HL-60 (cell line): Measurements from ENCODE around the gene LRRC32.

Experiments
- GABPA ChIP-seq: IDR thresholded peaks from 2 replicates; pipeline ENCODE4 v1.6.1; 2012; ENCODE audit warnings: low read depth
- POLR2AphosphoS5 ChIP-seq: IDR thresholded peaks from 2 replicates; pipeline ENCODE4 v1.6.1; 2012; ENCODE audit warnings: low read depth
- SPI1 ChIP-seq: IDR thresholded peaks from 2 replicates; pipeline ENCODE4 v1.6.1; 2012; ENCODE audit warnings: low read depth, mild to moderate bottlenecking, borderline replicate concordance
- TF ChIP-seq, protein P1 (sequence below): IDR thresholded peaks from one replicate; pipeline ENCODE4 v1.5.1; 2011; ENCODE audit warnings: low read length, control low read depth, inconsistent platforms; ENCODE audit not compliant: insufficient read depth
- TF ChIP-seq, protein P2 (sequence below): IDR thresholded peaks from 2 replicates; pipeline ENCODE4 v1.6.1; 2012; ENCODE audit warnings: low read depth; ENCODE audit not compliant: insufficient replicate concordance

DNA sequence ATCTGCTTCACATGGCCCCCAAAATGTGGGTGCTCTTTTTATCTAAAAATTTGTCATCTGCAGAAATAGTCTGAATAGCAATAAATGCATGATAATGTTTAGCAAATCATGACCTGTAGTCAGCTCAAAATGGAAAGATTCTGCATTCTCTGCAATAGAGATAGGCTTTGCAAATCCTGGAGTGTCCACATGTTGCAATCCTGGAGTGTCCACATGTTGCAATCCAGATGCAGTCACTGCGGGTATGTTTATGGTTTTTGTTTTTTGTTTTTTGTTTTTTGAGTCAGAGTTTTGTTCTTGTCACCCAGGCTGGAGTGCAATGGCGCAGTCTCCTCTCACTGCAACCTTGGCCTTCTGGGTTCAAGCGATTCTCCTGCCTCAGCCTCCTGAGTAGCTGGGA, 20.2 kb upstream of the LRRC32 start:
- TF ChIP-seq GABPA = no peak
- TF ChIP-seq POLR2AphosphoS5 = no peak
- TF ChIP-seq, protein P1, sequence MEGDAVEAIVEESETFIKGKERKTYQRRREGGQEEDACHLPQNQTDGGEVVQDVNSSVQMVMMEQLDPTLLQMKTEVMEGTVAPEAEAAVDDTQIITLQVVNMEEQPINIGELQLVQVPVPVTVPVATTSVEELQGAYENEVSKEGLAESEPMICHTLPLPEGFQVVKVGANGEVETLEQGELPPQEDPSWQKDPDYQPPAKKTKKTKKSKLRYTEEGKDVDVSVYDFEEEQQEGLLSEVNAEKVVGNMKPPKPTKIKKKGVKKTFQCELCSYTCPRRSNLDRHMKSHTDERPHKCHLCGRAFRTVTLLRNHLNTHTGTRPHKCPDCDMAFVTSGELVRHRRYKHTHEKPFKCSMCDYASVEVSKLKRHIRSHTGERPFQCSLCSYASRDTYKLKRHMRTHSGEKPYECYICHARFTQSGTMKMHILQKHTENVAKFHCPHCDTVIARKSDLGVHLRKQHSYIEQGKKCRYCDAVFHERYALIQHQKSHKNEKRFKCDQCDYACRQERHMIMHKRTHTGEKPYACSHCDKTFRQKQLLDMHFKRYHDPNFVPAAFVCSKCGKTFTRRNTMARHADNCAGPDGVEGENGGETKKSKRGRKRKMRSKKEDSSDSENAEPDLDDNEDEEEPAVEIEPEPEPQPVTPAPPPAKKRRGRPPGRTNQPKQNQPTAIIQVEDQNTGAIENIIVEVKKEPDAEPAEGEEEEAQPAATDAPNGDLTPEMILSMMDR = no peak
- TF ChIP-seq, protein P2, sequence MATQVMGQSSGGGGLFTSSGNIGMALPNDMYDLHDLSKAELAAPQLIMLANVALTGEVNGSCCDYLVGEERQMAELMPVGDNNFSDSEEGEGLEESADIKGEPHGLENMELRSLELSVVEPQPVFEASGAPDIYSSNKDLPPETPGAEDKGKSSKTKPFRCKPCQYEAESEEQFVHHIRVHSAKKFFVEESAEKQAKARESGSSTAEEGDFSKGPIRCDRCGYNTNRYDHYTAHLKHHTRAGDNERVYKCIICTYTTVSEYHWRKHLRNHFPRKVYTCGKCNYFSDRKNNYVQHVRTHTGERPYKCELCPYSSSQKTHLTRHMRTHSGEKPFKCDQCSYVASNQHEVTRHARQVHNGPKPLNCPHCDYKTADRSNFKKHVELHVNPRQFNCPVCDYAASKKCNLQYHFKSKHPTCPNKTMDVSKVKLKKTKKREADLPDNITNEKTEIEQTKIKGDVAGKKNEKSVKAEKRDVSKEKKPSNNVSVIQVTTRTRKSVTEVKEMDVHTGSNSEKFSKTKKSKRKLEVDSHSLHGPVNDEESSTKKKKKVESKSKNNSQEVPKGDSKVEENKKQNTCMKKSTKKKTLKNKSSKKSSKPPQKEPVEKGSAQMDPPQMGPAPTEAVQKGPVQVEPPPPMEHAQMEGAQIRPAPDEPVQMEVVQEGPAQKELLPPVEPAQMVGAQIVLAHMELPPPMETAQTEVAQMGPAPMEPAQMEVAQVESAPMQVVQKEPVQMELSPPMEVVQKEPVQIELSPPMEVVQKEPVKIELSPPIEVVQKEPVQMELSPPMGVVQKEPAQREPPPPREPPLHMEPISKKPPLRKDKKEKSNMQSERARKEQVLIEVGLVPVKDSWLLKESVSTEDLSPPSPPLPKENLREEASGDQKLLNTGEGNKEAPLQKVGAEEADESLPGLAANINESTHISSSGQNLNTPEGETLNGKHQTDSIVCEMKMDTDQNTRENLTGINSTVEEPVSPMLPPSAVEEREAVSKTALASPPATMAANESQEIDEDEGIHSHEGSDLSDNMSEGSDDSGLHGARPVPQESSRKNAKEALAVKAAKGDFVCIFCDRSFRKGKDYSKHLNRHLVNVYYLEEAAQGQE = no peak
- no peak for TF ChIP-seq SPI1
